DMS53 treated with DMSO at 0.1 percent for 48 hours (cell line): Measurements from ENCODE around the gene RCAN1.
A peak's percentile ranks its signal among the peaks of the same experiment; 100 is the strongest.

ENCODE experiments used
- DNase-seq: peaks from one replicate; lab custom pipeline; 2025; ENCODE audit not compliant: unreplicated experiment; lab: John Stamatoyannopoulos, UW

RCAN1 gene

GRCh38 chr21:34599534-34600101, 15.3 kb downstream of the RCAN1 start:
- DNase-seq, result no peak

GRCh38 chr21:34598931-34599400, 15.9 kb downstream of the RCAN1 start:
- no peak for DNase-seq

GRCh38 chr21:34597406-34597805, 17.5 kb downstream of the RCAN1 start:
- no peak for DNase-seq

GRCh38 chr21:34596561-34597271, 18.2 kb downstream of the RCAN1 start:
- DNase-seq, result no peak

GRCh38 chr21:34595457-34595856, 19.5 kb downstream of the RCAN1 start:
- no peak for DNase-seq

GRCh38 chr21:34594566-34595234, 20.2 kb downstream of the RCAN1 start:
- no peak for DNase-seq

GRCh38 chr21:34593954-34594531, 20.9 kb downstream of the RCAN1 start:
- peak; percentile 8 for DNase-seq

- peak; percentile 76 for DNase-seq
Measured at GRCh38 chr21:34593423-34593822, 21.5 kb downstream of the RCAN1 start.

- DNase-seq, result no peak
Measured at GRCh38 chr21:34592120-34592955, 22.6 kb downstream of the RCAN1 start.

- peak; percentile 28 for DNase-seq
Measured at GRCh38 chr21:34590520-34590919, 24.4 kb downstream of the RCAN1 start.

GRCh38 chr21:34589511-34590282, 25.2 kb downstream of the RCAN1 start:
- DNase-seq, result no peak

- no peak for DNase-seq
Measured at GRCh38 chr21:34583926-34584563, 30.9 kb downstream of the RCAN1 start.

GRCh38 chr21:34582506-34583150, 32.3 kb downstream of the RCAN1 start:
- no peak for DNase-seq

GRCh38 chr21:34580181-34580700, 34.7 kb downstream of the RCAN1 start:
- DNase-seq, result no peak

- no peak for DNase-seq
Measured at GRCh38 chr21:34579411-34579810, 35.5 kb downstream of the RCAN1 start.

GRCh38 chr21:34576041-34576511, 38.8 kb downstream of the RCAN1 start:
- no peak for DNase-seq

GRCh38 chr21:34574601-34575529, 40.0 kb downstream of the RCAN1 start:
- DNase-seq, result no peak

GRCh38 chr21:34571994-34572393, 42.9 kb downstream of the RCAN1 start:
- no peak for DNase-seq
